A549 treated with Hydrocortisone at 1 μM for 4 hours (cell line): Measurements from ENCODE around the gene CPEB1. TPM values are rescaled to one million over a fixed set of nuclear protein-coding genes. Genes with fewer than 3 reads are reported as not detected.

Experiments
- total RNA-seq: library from RNA; stranded (reverse); fragments of 200-300 nt; extraction: Qiagen RNA extraction; gene quantifications from 5 replicates; pipeline ENCODE4 v1.2.3, GENCODE V29; 2022

The CPEB1 gene
- total RNA-seq = 2.8 to 3.6 TPM (median 3.5 TPM) in 5 replicates

GRCh38 chr15:82647045-82647834 is at the start of gene CPEB1:
CPEB1 (minus strand) TSS chr15:82647363; CDS start chr15:82628459, 18,904 bp downstream.

GRCh38 chr15:82540055-82540983 is 106.8 kb downstream of the CPEB1 start, which contains the start of gene RPS17:
RPS17 (minus strand) TSS chr15:82540457; CDS start chr15:82540428, 29 bp downstream.

Other genes with a start within 250 kb of the CPEB1 start
- gene GOLGA6L9, start 217.5 kb downstream of the CPEB1 start, total RNA-seq = 1.5 to 2.6 TPM (median 2.3 TPM) in 5 replicates
- gene RPS17, start 106.9 kb downstream of the CPEB1 start, total RNA-seq = 3,727 to 4,285 TPM (median 3,978 TPM) in 5 replicates
- gene AP3B2, start 62.5 kb upstream of the CPEB1 start, total RNA-seq = 0.61 to 1.0 TPM (median 0.82 TPM) in 5 replicates
- not detected in 5 replicates for gene FSD2, start 158.7 kb upstream of the CPEB1 start, total RNA-seq
- gene WHAMM, start 162.3 kb upstream of the CPEB1 start, total RNA-seq = 6.4 to 7.6 TPM (median 7.1 TPM) in 5 replicates